K562 (cell line): Measurements from ENCODE around the gene NT5DC2. TPM values are rescaled to one million over a fixed set of nuclear protein-coding genes. Genes with fewer than 3 reads are reported as not detected.
A peak's percentile ranks its signal among the peaks of the same experiment; 100 is the strongest.

Experiments used
- CC2D1A ChIP-seq: fragments of 450-650 bp; IDR thresholded peaks from 2 replicates; pipeline ENCODE4 v1.6.1; 2017; ENCODE audit warnings: mild to moderate bottlenecking
- CXXC5 ChIP-seq: fragments of 250-450 bp; sonication (Bioruptor Pico); IDR thresholded peaks from 2 replicates; pipeline ENCODE4 v1.8.0; 2022; ENCODE audit warnings: inconsistent platforms, mild to moderate bottlenecking, moderate library complexity
- ETS1 ChIP-seq: conservative IDR thresholded peaks from 2 replicates; pipeline ENCODE4 v1.6.1; 2011; ENCODE audit warnings: low read depth, mild to moderate bottlenecking, low read length; ENCODE audit not compliant: control insufficient read depth
- KDM1A ChIP-seq, 2 experiments: fragments of 450-650 bp; IDR thresholded peaks; 2 replicates each; pipeline ENCODE4 v1.6.1; 2016; ENCODE audit warnings: mild to moderate bottlenecking in 2 of 2
- NFIC ChIP-seq: fragments of 450-650 bp; IDR thresholded peaks from 2 replicates; pipeline ENCODE4 v1.6.1; 2017; ENCODE audit warnings: mild to moderate bottlenecking, inconsistent platforms
- ZBTB49 ChIP-seq: sonication (generic); formaldehyde crosslinking; IDR thresholded peaks from 2 replicates; pipeline ENCODE4 v1.8.0; 2022; ENCODE audit warnings: missing genetic modification reagents, mild to moderate bottlenecking, borderline replicate concordance
- polyA plus RNA-seq, 8 experiments: library from polyadenylated mRNA; depleted of rRNA in 4 of 8; stranded (reverse) in 5 of 8; unstranded in 3 of 8; fragments of >200 nt; fragmentation: Nextera tagmentation in 2 of 8; fragmentation: Illumina TruSeq in 1 of 8; extraction: Ambion mirVana in 2 of 8; extraction: Trizol in 1 of 8; gene quantifications; 2 replicates each; pipeline versions ENCODE4 v1.2.1 to v1.2.3, GENCODE V29; 2011 to 2014; ENCODE audit warnings: inconsistent platforms in 1 of 8, missing spikeins in 1 of 8
- total RNA-seq, 7 experiments: library from RNA; depleted of rRNA in 6 of 7; stranded (reverse); fragments of >200 nt in 6 of 7; fragmentation: Illumina TruSeq in 2 of 7; extraction: Trizol in 2 of 7; gene quantifications; 2 replicates each; pipeline versions ENCODE4 v1.2.1 to v1.2.3, GENCODE V29; 2011 to 2021; ENCODE audit warnings: low replicate concordance in 1 of 7
- TF ChIP-seq, protein P1 (sequence below), 2 experiments: fragments of 450-650 bp; IDR thresholded peaks; 2 replicates each; pipeline ENCODE4 v1.6.1; 2016
- TF ChIP-seq, protein P2 (sequence below), 2 experiments: fragments of 450-650 bp in 1 of 2; IDR thresholded peaks; 2 replicates each; pipeline ENCODE4 v1.6.1; 2011 to 2017; ENCODE audit warnings: low read depth in 2 of 2, antibody characterized with exemption in 1 of 2, borderline replicate concordance in 1 of 2, low read length in 1 of 2, mild to moderate bottlenecking in 1 of 2, mixed read lengths in 1 of 2; ENCODE audit not compliant: control insufficient read depth in 1 of 2

Gene NT5DC2
- total and polyA plus RNA-seq, 9 of the 15 experiments (the other 6 are each of a cell fraction or from before 2014, with no cell fraction given): 25.6 to 168 (median 122) TPM

DNA sequence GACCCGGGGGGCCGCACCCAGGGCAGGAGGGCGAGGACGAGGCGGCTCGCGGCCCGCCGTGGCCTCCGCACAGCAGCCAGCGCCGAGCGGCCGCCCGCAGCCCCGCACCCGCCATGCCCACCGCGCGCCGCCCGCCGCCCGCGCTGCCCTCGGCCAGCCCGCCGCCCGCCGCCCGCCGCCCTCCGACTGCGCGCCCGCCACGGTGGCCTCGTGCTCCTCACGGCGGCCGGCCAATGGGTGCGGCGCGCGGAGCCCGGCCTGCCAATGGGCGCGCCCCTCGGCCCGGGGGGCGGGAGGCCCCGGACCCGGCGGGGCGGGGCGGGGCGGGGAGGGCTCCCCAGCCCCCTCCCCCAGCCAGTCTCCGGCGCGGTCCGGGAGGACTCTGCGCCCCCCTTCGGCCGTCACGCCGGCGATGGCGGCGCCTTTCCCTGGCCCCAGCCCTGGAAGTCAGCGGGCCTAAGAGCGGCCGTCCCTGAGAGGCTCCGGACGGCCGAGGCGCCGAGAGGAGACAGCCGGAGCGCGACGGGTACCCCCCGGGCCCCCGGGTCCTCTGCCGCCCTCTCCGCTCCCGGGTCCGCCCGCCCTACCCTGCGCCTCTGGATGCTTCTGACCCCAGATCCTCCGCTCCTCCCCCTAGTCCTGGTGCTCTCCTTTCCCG, at the start of gene NT5DC2 (continued):
- TF ChIP-seq KDM1A (IDR thresholded peaks at IDR 0.05) (peak in 1 of 2 experiments; percentile 75; a peak in 2 of 4 replicates), ZBTB49 (no peak), CC2D1A (peak; percentile 99), ETS1 (peak; percentile 92; the same call in 1 of the 2 replicates), CXXC5 (CRISPR knock-in tag) (peak; percentile 40; the same call in 1 of the 2 replicates), NFIC (0 out of 2 replicates have a peak, but pooled peaks have one; percentile 35)
- TF ChIP-seq, protein P1, sequence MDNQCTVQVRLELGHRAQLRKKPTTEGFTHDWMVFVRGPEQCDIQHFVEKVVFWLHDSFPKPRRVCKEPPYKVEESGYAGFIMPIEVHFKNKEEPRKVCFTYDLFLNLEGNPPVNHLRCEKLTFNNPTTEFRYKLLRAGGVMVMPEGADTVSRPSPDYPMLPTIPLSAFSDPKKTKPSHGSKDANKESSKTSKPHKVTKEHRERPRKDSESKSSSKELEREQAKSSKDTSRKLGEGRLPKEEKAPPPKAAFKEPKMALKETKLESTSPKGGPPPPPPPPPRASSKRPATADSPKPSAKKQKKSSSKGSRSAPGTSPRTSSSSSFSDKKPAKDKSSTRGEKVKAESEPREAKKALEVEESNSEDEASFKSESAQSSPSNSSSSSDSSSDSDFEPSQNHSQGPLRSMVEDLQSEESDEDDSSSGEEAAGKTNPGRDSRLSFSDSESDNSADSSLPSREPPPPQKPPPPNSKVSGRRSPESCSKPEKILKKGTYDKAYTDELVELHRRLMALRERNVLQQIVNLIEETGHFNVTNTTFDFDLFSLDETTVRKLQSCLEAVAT (IDR thresholded peaks at IDR 0.05): peak in 1 of 2 experiments; percentile 84; a peak in 2 of 4 replicates
- TF ChIP-seq, protein P2, sequence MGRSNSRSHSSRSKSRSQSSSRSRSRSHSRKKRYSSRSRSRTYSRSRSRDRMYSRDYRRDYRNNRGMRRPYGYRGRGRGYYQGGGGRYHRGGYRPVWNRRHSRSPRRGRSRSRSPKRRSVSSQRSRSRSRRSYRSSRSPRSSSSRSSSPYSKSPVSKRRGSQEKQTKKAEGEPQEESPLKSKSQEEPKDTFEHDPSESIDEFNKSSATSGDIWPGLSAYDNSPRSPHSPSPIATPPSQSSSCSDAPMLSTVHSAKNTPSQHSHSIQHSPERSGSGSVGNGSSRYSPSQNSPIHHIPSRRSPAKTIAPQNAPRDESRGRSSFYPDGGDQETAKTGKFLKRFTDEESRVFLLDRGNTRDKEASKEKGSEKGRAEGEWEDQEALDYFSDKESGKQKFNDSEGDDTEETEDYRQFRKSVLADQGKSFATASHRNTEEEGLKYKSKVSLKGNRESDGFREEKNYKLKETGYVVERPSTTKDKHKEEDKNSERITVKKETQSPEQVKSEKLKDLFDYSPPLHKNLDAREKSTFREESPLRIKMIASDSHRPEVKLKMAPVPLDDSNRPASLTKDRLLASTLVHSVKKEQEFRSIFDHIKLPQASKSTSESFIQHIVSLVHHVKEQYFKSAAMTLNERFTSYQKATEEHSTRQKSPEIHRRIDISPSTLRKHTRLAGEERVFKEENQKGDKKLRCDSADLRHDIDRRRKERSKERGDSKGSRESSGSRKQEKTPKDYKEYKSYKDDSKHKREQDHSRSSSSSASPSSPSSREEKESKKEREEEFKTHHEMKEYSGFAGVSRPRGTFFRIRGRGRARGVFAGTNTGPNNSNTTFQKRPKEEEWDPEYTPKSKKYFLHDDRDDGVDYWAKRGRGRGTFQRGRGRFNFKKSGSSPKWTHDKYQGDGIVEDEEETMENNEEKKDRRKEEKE (IDR thresholded peaks at IDR 0.05; ENCODE audit: borderline replicate concordance in 1 of 2, control insufficient read depth in 1 of 2, low read depth in 2 of 2, low read length in 1 of 2): no peak
- TF ChIP-seq, all 486 proteins: peak for 36
